HG02610 (cell line): ENCODE data around the gene GNAT3.

Experiments
- ATAC-seq: cut with Tn5 transposase; IDR thresholded peaks from one replicate; pipeline ENCODE4 v1.9.1; 2021; ENCODE audit warnings: mild to moderate bottlenecking, moderate library complexity; ENCODE audit not compliant: unreplicated experiment

GNAT3 gene

DNA sequence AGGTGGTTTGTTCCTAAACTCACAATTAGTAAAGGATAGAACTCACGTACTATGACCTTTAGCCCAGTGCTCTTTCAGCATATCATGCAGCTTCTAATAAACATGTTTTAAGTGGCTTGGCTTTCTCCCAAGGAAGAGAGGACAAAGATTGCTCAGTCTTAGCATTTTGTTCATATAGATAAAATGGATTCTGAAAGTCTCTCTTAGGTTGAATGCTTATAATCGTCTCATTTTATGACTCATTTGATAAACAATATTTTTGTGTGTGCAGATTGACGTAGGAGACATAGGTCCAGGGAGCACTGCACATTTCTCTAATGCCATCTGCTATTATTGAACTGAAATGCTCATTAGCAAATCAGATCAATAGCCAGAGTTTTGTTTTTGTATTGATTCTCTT, 44.8 kb downstream of the GNAT3 start:
- ATAC-seq, result no peak

DNA sequence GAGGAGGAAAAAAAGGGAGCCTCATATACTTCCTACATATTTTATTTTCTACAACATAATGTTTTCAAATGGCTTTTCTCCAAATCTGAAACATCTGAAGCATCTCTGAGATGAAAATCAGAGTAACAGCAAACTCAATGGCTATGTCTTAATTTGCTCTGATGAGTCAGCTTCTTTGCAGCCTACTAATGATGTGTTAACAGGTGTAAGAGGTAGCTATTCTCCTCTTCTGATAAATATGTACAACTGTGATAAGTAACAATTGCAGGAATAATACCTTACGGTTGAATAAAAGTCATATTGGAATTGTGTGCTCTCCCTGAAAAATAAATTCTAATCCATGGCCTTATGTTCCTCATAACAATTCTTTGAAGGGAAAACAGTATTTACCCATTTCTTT, 45.2 kb downstream of the GNAT3 start:
- no peak for ATAC-seq

DNA sequence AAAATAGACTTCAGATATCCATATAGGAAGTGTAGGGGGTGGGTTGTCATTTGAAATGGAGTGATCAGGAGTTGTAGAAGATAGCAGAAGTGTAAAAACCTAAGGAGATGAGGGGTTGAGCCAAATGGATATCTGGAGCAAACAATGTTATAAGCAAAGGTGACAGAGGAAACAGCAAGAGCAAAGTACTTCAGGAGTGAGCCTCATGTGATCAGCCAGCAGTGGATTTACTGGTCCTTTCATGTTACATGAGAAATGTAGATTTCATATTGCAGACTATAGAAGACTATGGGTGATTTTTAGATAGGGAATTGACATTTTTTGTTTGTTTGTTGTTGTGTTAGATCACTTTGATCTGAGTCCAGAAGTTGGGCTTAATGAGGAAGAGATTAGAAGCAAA, 47.7 kb downstream of the GNAT3 start:
- ATAC-seq, result no peak

DNA sequence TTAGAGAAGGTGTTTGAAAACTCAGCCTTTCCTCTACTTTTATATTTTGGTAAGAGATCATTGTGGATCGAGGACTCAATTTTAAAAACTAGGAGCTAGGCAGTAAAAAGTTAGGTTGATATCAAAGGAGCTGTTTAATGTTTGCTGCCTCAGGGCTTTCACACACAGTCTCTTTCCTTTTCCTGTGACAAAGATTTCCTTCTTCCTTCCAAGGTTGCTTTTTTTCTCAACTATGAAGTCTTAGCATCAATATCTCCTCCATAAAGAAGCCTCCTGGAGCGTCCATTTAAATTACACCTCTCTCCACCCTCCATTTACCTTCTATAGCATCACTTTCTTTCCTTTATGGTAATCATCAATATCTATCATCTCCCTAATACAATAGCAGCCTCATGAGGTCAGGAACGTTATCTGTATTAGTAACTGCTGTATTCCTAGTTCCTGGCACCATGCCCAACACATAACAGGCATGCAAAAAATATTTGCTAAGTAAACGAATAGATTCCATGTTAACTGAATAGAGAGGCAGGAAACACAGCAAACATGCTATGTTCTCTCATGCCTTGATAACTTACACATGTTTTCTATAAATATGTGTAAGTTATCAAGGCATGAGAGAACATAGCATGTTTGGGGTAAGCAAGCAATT, 48.5 kb downstream of the GNAT3 start:
- ATAC-seq, result no peak

DNA sequence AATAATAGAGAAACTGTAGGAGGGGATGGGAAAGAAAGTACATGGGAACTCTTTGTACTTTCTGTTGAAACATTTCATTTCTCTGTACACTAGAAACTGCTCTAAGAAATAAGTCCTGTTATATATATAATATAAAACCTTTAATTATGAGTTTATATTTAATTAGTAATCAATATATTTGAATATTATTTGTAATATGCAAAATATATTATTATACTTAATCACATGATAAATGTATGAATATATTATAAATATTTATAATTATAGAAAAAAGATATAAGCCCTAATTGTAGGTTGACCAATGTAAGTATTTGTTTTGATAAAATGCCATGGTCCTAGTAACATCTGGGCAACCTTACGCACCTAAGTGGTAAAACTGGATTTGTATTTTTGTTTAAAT, 51.0 kb downstream of the GNAT3 start:
- no peak for ATAC-seq

DNA sequence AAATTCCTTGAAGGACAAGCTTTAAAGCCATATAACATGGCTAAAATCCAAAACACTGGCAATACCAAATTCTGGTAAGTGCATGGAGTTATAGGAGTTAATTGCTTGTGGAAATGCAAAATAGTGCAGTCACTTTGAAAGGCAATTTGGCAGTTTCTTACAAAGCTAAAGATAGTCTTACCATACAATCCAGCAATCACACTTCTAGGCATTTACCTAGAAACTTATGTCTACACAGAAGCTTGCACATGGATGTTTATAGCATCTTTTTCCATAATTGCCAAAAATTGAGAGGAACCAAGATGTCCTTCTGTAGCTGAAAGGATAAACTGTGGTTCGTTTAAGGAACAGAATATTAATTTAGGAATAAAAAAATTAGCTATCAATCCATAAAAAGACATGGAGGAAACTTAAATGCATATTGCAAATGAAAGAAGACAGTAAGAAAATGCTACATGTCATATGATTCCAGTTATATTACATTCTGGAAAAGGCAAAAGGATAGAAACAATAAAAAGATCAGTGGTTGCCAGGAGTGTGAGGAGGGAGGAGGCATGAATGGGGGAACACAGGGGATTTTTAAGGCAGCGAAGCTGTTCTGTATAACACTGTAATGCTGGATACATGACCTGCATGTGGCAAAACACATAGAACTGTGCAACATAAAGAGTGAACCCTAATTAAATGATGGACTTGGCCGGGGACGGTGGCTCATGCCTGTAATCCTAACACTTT, 51.9 kb downstream of the GNAT3 start:
- no peak for ATAC-seq

DNA sequence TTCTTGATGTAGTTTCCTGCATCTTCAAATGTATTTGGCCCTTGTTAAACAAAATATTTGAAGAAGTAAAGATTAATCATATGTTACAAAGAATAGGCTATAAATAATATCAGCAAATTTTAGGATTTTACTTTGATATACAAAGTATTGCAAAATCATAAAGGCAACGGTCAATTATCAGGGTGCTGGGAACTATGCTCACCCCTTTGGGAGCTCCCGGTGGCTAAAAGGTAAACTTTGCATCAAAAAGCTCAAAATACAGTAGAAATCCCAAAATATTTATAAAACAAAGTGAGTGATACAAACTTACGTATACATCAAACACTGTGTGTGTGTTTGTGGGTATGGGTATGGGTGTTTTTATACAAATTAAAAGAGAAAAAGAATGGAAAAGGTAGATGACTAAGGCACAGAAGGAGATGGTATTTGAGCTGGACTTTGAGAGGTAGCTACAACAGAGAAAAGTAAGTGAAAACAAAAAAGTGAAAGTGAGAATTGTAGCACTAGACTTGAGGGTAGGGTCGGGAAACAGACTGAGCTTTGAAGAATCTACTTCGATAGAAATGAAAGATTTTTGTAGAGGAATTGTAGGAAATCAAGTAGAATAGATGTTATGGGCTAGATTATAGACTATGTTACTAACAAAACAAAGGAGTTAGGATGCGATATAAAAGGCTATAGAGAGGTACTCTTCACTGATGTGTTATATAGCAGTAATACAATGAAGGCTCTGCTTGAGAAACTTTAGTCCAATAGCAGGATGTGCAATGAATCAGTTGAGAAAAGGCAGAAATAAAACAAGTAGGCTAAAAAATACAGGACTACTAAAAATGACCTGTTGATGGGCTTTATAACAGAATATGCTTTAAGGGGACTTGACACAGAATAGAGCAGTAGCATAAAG, 52.8 kb downstream of the GNAT3 start:
- ATAC-seq, result no peak

DNA sequence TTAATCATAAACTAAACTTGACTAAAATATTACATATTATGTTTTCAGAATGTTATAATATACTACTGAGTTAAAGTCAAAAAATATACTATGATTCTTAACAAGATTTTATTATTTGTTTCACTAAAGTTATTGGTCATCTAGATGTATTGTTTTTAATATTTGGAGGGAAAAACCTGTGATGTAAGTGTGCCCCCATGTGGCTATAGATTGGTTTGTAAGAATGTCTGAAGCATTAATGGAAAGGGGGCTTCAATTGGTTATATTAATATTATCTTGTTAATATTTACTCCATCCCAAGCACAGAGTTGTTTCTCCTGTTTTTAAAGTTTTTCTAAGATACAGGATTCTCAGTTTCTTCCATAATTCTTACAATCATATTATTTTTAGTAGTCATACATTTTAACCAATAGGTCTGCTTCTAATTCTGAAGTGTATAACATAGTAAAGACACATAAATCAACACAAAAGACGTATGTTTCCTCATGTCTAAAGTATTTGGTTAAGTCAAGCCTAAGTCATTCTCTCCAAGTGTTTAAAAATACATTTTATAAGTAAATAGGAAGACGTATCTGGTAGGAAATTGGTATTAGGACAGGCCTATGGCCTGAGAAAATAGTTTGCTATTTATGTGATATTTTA, 58.0 kb downstream of the GNAT3 start:
- no peak for ATAC-seq

DNA sequence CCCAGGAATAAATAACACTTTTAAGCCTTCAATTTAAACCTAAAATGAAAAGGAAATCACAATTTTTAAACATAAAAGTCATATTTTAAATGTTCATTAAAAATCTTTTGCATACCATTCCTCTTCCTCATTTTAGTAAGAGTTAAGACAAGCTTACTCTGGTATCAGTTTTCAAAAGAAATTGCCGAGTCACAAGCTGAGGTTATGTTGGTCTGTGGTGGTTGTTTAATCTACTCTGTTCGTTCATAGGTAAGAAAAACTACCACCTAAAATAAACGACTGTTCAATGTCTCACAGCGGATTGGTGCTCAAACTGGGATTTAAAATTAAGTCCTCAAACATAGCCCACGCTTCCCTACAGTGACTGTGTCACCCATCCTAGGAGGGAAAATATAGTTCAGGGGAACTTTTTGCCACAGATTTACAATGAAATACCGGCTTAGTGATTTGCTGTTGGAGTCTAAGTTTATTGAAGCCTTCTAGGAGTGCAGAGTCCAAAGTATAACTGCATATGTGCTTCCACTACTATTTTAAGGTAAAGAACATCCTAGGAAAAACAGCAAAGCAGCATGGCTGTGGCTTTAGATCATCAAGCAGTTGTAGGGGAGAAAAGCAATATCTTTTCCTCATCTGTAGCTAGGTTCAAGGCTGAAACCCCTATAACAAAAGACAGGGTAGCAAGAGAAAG, 61.1 kb downstream of the GNAT3 start:
- no peak for ATAC-seq

DNA sequence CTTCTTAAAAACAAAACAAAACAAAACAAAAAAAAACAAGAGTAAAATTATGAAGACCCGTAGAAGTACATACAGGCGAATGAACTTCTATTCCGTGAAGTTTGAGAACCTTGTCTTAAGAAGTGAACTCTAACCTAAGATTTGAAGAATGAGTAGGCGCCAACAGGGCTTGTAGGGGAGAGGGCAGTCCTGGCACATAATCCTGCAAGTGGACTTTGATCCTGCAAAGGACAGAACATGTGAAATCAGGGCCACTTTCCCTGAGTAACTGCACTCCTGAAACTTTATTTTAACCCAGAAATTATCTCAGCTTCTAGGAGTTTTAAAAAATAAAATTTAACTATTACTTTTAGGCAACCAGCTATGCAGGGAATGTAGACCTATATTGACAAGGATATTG, 62.0 kb downstream of the GNAT3 start:
- ATAC-seq, result no peak

DNA sequence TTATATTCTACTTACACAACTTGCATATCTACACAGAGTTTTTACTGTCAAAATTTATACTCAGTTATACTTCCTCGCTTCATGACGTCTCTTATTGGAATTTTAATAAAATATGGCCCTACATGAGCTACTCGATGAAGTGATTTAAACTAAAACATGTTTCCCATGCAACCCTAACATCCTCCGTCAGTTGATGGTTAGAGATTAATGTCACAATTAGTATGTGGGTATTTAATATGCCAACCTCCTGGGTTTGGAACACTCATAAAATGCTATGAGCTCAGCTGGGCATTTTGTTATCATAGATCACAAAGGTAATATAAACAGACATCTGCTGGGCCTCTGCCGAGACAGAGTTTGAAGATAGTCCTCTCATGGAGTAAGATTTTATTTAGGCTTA, 66.5 kb downstream of the GNAT3 start:
- no peak for ATAC-seq

DNA sequence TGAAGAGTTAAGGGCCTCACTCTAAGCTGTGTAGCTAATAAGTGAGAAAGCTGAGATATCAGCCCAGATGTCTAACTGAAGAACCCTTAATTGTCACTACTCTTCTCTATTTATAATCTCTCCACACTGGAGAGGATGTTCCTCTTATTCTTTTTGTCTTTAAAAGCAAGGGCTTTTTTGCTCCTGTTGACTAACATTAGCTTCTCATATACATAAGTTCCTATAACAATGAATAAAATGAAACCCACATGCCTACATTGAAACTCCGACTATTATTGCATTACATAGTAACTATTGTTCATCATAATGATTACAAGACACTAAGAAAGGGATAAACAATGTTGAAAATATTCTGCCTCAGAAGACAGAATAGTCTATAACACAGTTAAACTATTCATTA, 67.1 kb downstream of the GNAT3 start:
- ATAC-seq, result no peak

DNA sequence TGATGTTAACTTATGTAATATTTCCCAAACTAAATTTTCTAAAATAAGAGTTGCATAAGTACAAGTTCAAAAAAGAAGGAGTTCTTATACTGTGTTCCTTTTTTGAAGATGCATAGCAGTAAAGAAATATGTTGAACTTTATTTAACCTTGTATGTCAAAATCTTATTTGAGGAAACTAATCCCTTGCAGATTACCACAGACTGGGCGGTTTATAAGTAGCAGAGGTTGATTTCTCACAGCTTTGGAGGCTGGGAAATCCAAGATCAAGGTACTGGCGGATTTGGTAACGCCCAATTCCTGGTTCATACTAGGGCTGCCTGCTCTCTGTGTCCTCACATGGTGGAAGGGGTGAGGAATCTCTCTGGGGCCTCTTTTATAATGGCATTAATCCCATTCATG, 68.5 kb downstream of the GNAT3 start:
- ATAC-seq, result no peak

DNA sequence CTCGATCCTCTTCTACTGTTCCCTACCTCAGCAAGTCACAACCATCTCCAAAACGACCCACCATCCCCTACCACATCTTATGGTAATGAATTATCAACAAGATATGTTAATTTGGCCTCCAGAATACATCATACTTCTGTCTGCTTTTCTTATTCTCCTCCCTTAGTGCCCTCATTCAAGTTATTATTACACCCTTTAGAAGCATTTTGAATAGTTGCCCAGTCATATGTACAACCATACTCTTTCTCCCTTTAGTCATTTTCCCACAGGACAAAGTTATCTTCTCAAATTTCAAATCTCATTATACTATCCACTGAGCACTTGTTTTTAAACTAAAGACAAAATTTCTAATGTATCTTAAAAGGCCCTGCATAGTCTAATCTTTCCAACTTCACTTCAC, 71.0 kb downstream of the GNAT3 start:
- no peak for ATAC-seq

DNA sequence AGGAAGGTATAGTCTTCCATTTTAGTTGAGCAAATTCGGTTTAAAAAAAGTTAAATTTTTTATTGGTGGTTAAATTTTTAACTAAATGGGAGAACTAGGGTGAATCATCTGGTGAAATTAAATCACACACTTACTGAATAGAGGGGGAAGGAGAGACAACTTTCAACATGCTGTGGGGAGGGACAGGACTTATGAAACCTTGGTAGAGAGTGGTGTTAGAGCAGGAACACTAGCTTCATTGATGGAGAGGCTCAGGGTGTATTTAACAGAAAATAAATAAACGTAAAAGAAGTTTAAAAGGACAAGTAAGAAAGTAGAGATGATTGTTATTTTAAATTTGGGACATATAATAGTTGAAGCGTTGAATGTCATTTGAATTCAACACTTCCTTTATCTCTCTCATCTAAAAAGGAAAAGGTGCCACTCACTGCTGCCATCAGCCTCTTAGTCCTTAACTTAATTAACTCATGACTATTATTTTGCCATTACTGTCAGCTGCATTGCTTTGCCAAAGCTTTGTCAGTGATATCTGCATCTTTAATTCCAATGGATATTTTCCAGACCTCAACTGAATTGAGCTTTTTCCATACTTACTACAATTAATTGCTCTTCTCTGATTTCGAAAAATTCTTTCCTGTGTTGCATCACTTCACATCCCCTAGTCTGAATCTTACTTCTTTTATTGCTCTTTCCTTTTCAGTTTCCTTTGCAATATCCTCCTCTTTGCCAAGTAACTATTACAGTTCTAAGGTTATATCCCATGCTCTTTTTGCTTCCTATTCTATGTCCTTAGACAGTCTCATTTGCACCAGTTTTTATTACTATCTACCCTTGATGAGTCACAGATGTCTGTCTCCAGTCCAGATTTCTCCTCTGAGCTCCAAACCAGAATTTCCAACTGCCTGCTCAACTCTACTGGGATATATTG, 71.7 kb downstream of the GNAT3 start:
- no peak for ATAC-seq

DNA sequence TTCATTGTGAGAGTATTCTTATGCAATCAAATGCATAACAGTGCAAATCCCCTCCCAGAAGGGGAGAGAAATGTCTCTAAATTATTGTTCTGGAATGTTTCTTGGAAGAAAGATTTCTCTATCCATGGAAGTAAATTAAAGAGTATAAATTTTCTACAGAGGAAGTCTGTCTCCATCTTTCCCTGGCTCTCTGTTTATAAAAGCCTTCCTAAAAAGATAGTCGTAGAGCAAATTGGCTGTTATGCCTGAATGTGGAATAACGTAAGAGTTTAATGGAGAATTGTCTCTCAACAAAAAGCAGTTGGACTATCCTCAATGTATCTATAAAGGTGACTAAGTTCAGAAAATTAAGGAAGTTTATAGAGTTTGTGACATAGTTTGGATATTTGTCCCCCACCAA, 76.3 kb downstream of the GNAT3 start:
- ATAC-seq, result no peak

DNA sequence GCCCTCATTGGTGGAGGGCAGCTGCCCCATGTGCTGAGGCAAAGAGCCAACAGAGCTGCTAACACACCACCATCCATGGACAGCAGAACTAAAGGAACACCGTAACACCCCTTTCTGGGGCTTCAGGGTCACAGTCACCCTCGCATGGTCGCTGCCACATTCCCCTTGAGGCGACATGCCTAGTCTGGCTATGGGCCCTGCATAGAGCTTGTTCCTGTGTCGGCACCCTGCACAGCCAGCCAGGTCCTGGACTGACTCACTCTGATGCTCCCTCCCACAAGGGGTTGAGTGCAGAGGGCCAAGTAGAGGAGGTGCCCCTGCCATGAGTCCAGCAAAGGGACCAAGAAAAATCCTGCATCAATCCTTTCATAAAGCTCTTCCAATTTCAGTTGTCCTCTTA, 77.8 kb downstream of the GNAT3 start:
- ATAC-seq, result no peak

DNA sequence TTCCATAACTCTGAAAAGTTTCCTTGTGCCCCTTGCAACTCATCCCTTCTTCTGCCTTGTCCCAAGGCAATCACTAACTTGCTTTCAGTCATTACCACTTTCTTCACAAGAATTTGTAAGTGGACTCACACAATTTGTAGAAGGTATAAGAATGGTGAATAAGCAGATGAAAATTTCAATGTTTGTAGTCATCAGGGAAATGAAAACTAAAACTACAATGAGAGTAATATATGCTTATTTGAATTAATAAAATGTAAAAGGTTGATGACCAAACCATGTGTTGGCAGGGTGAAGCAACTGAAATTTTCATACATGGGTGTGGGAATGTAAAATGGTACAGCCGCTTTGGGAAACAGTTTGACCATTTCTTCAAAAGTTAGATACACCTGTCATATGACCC, 79.7 kb downstream of the GNAT3 start:
- ATAC-seq, result no peak

DNA sequence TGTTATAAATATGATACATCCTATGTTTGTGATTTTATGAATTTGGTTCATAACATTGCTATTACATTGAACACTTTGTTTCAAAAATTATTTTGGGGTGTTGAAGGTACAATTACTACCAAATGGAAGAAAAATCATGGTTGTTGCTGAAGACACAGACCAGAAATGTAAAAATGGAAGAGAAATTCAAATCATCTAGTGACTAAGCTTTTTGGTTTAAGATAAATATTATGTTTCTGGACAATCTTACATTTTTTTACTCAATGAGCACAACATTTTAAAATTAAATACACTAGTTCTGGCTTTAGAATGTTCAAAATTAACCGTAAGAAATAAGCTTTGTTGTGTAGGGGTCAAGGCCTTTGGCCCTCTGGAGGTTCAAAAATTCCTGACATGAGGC, 82.7 kb downstream of the GNAT3 start:
- ATAC-seq, result no peak
